B cell (primary cell): Measurements from ENCODE around the gene SLC2A11.

Source experiments
- CTCF ChIP-seq: fragments of 200-600 bp; IDR thresholded peaks from one replicate; pipeline ENCODE4 v1.8.0; 2022; ENCODE audit warnings: antibody characterized with exemption, mild to moderate bottlenecking
- EZH2 ChIP-seq: IDR thresholded peaks from 2 replicates; pipeline ENCODE4 v1.6.1; 2012; ENCODE audit warnings: borderline replicate concordance, low read depth, mild to moderate bottlenecking, moderate library complexity, low read length; ENCODE audit not compliant: insufficient read depth, poor library complexity, severe bottlenecking

- TF ChIP-seq CTCF (no peak), EZH2 (no peak)
Measured at GRCh38 chr22:23834406-23834792, 23.3 kb upstream of the SLC2A11 start.
